ENCODE results near the gene MRPL10. TPM values are rescaled to one million over a fixed set of nuclear protein-coding genes. Genes with fewer than 3 reads are reported as not detected.

The MRPL10 gene
- total RNA-seq, 1 donor from 2014 or later: 49.4 TPM

GRCh38 chr17:47808830-47809480 is 22.4 kb downstream of the MRPL10 start:
- TF ChIP-seq, protein P1, sequence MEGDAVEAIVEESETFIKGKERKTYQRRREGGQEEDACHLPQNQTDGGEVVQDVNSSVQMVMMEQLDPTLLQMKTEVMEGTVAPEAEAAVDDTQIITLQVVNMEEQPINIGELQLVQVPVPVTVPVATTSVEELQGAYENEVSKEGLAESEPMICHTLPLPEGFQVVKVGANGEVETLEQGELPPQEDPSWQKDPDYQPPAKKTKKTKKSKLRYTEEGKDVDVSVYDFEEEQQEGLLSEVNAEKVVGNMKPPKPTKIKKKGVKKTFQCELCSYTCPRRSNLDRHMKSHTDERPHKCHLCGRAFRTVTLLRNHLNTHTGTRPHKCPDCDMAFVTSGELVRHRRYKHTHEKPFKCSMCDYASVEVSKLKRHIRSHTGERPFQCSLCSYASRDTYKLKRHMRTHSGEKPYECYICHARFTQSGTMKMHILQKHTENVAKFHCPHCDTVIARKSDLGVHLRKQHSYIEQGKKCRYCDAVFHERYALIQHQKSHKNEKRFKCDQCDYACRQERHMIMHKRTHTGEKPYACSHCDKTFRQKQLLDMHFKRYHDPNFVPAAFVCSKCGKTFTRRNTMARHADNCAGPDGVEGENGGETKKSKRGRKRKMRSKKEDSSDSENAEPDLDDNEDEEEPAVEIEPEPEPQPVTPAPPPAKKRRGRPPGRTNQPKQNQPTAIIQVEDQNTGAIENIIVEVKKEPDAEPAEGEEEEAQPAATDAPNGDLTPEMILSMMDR (conservative IDR thresholded peaks at IDR 0.05): no peak
- peaks cover 6% of the 10 kb centered on the region for H3K27me3 Mint-ChIP-seq
- no peak for DNase-seq (ENCODE audit: extremely low spot score, unreplicated experiment)
- peaks cover 10% of the 10 kb centered on the region for H3K4me1 Mint-ChIP-seq (ENCODE audit: unreplicated experiment)
- H3K27ac Mint-ChIP-seq: no peak overlapping the region
- H3K9me3 Mint-ChIP-seq: no peaks in the 10 kb centered on the region
- no peak overlapping the region for H3K4me3 Mint-ChIP-seq
- H3K36me3 Mint-ChIP-seq: peaks cover 7% of the 10 kb centered on the region

DNA sequence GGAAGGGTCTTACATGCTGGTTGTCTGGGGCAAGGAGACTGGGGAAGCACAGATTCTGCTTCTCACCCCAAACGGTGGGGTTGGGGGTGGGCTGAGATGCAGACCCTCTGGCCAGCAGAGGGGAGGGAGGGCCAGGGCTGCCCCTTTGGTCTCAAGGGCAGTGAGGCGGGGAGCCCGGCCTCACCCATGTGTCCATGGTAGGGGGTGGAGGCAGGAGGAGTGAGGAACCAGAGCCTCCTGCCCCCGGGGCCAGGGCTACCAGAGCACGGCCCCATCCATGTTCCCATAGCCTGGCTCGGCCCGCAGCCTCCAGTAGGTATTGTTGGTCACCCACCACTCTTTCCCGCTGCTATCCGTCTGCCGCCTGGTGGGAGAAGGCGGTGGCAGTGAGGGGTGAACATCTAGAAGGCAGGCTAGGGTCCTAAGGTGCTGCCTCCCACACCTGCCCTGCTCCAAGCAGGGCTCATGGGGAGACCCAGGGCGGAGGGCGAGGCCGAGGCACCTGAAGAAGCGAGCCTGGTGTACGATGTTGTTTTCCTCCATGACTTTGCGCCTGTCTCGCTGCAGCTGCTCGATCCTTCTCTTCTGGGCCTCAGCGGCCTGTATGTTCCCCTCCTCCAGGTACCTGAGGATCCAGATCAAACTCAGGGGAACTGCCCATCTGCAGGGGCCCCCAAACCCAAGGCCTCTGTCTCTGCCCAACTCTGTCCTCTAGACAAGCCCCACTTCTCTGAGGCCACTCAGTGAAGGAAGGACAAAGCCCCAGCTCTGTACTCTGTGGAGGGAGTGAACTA is 23.1 kb downstream of the MRPL10 start:
- no peak for DNase-seq (ENCODE audit: extremely low spot score, unreplicated experiment)
- TF ChIP-seq, protein P1 (conservative IDR thresholded peaks at IDR 0.05): no peak
- Mint-ChIP-seq H3K36me3 (peaks cover 7% of the 10 kb centered on the region), H3K4me1 (ENCODE audit: unreplicated experiment) (peaks cover 10% of the 10 kb centered on the region), H3K9me3 (no peaks in the 10 kb centered on the region), H3K4me3 (no peak overlapping the region), H3K27ac (no peak overlapping the region), H3K27me3 (peaks cover 6% of the 10 kb centered on the region)

- peaks cover 14% of the 10 kb centered on the region for H3K27me3 Mint-ChIP-seq
- TF ChIP-seq, protein P1 (conservative IDR thresholded peaks at IDR 0.05): no peak
- peaks cover 7% of the 10 kb centered on the region for H3K36me3 Mint-ChIP-seq
- DNase-seq (ENCODE audit: extremely low spot score, unreplicated experiment): no peak
- H3K9me3 Mint-ChIP-seq: no peaks in the 10 kb centered on the region
- H3K4me3 Mint-ChIP-seq: no peak overlapping the region
- peak overlapping the region; percentile 61 for H3K27ac Mint-ChIP-seq
- peaks cover 10% of the 10 kb centered on the region for H3K4me1 Mint-ChIP-seq (ENCODE audit: unreplicated experiment)
Observed at GRCh38 chr17:47807421-47807820, 23.9 kb downstream of the MRPL10 start.

DNA sequence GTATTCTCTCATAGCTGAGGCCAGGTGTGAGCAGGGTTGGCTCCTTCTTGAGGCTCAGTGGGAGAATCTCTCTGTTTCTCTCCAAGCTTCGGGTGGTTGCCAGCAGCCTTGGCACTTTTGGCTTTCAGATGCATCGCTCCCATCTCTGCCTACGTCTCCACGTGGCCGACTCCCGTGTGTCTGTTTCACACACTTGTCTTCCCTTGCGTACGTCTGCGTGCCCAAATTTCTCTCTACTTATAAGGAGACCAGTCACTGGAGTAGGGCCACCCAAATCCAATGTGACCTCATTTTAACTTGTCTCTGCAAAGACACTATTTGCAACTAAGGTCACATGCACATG is 24.5 kb downstream of the MRPL10 start:
- peaks cover 10% of the 10 kb centered on the region for H3K4me1 Mint-ChIP-seq (ENCODE audit: unreplicated experiment)
- H3K36me3 Mint-ChIP-seq: peaks cover 7% of the 10 kb centered on the region
- peaks cover 18% of the 10 kb centered on the region for H3K27me3 Mint-ChIP-seq
- H3K9me3 Mint-ChIP-seq: no peaks in the 10 kb centered on the region
- no peak for DNase-seq (ENCODE audit: extremely low spot score, unreplicated experiment)
- H3K27ac Mint-ChIP-seq: no peak overlapping the region
- H3K4me3 Mint-ChIP-seq: no peak overlapping the region
- TF ChIP-seq, protein P1 (conservative IDR thresholded peaks at IDR 0.05): no peak

- Mint-ChIP-seq H3K27me3 (peaks cover 24% of the 10 kb centered on the region), H3K4me3 (no peak overlapping the region), H3K9me3 (no peaks in the 10 kb centered on the region), H3K27ac (no peak overlapping the region), H3K36me3 (peaks cover 7% of the 10 kb centered on the region), H3K4me1 (ENCODE audit: unreplicated experiment) (peaks cover 10% of the 10 kb centered on the region)
- DNase-seq (ENCODE audit: extremely low spot score, unreplicated experiment): no peak
- TF ChIP-seq, protein P1 (conservative IDR thresholded peaks at IDR 0.05): no peak
Observed at GRCh38 chr17:47806026-47806912, 25.1 kb downstream of the MRPL10 start.

All from type B pancreatic cell (in vitro differentiated cells).